Mucosa of gallbladder (tissue), 1 donor: ENCODE results near the gene MINDY4. TPM values are rescaled to one million over a fixed set of nuclear protein-coding genes. Genes with fewer than 3 reads are reported as not detected.

Experiments
- DNase-seq: peaks from one replicate; pipeline ENCODE4 v3.0.0-alpha.2; 2020; ENCODE audit warnings: low spot score
- total RNA-seq: library from RNA; stranded (reverse); gene quantifications from one replicate; pipeline ENCODE4 v1.2.1, GENCODE V29; 2021
- donor health status: DM: no; HTN: no; CAD: no.

The MINDY4 gene
- total RNA-seq, 1 donor from 2014 or later, result 23.1 TPM

DNA sequence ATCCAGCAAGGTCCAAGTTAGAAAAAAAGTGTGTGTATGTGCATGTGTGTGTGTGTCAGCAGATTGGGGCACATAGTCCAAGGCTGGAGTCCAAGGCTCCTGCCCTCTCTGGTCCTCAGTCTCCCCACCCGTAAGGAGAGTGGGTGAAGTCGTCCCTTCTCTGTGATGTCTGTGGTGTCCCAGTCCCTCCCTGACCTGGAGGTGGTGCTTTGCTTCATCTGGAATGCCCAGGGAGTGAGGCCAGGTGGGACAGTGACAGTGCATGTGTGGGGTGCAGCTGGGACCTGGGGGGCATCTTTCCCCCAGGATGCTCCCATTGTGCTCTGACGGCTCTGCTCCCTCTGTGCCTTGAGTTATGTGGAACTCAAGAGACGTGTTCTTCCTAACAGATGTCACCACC is 158.5 kb downstream of the MINDY4 start:
- DNase-seq, result peak; percentile 10

GRCh38 chr7:30930621-30931020 is 159.4 kb downstream of the MINDY4 start:
- peak; percentile 58 for DNase-seq

DNA sequence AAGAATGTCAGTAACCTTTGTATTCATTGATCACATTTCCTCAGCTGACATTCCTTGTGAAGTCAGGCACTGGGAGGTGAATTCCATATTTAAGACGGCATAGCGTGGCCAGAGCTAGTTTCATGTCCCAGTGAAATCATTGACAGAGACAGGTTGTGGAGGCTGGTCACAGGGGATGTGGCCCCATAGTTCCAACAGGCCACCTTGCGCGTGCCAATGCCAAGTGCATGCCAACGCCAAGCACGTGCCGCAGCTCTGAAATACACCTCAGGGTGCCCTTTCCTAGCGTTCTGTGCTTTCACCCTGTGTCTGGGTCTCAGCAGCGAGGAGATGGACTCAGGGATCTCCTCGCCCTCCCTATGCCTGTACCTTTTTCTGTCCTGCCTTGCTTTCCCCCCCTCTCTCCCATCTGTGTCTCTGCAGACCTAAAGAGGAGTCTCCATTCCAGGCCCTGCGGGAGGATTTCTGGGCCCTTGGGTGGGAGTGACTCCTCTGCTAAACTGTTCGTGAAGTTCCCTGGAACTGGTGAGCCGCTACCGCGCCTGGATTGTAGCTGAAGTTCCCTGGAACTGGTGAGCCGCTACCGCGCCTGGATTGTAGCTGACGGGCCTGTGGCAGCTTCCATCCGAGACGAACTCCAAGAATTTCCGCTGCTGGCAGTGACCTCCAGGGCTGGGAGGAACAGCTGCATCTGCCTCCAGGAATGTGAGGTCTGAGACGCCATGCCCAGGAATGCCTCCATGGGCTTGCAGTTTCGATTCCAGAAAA is 160.1 kb downstream of the MINDY4 start:
- peak; percentile 86 for DNase-seq

- DNase-seq, result no peak
These were observed 160.8 kb downstream of the MINDY4 start for GRCh38 chr7:30931929-30932540.

GRCh38 chr7:30932562-30932961 is 161.3 kb downstream of the MINDY4 start:
- peak; percentile 82 for DNase-seq

GRCh38 chr7:30933124-30933974 is 162.1 kb downstream of the MINDY4 start:
- no peak for DNase-seq

DNA sequence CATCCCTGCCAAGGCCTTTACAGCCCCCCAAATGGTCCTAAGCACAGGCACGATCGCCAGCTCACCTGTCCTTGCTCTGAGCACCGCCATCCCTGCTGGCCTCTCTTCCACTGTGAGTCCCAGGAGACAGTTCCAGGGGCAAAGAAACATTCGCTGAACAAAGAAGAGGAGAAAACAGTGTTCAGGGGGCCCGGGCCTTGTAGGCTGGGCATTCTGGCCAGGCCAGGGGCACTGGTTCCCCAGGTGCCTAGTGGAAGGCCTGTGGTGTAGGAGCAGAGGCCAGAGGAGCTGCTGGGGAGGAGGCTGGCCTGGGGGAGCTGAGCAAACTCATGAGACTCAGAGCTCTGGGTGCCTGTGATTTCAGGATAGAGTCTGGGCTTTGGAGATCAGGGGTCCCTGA is 163.0 kb downstream of the MINDY4 start:
- no peak for DNase-seq

- no peak for DNase-seq
These were observed 163.7 kb downstream of the MINDY4 start for GRCh38 chr7:30934732-30935568.

DNA sequence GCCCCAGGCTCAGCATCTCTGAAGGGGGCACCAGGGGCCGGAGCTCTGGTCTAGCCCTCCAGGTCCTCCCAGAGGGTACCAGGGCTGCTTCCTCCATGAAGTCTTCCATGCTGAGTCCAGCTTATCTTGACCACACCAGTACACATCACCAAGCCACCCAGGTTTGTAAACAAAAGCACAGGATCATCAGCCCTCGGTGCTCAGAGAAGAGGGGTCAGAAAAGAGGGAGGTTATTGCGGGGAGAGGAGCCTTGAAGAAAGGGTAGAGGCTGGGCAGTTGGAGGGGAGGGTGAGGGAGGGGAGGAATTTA is 164.3 kb downstream of the MINDY4 start:
- DNase-seq, result no peak

DNA sequence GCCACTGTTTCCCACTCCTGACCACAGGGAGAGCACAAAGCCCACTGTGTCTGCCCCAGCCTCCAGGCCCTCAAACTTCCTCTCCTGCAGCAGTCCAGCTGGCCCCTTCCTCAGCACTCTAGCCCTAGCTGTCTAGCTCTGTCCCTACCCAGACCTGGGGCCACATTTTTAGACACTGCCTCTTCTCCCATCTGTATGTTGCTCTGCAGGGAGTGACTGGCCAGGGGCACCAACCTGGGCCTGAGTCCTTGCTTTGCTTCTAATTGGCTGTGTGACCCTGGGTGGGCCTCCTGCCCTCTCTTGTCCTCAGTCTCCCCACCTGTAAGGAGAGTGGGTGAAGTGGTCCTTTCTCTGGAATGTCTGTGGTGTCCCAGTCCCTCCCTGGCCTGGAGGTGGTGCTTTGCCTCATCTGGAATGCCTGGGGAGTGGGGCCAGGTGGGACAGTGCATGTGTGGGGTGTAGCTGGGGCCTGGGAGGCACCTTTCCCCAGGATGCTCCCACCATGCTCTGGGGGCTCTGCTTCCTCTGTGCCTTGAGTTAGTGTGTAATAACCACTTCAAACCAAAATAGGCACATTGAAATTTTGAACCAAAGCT is 165.5 kb downstream of the MINDY4 start:
- no peak for DNase-seq

DNA sequence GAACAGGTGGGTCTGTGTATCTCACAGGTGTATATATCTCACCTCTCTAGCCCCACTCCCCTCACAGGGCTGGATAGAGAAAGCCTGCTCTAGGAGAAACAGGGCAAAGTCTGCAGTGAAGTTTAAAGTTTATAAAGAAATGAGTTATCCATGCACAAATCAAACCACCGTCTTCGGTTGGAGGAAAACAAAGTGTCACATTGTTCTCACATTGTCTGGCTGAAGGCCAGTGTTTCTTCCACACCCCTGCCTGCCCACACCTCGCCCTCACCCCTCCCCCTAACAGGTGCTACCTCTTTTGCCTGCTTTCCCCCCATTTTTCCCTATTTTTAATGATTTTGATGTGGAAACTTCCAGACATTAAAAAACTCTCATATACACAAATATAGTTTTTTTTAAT is 166.2 kb downstream of the MINDY4 start:
- DNase-seq, result peak; percentile 83

DNA sequence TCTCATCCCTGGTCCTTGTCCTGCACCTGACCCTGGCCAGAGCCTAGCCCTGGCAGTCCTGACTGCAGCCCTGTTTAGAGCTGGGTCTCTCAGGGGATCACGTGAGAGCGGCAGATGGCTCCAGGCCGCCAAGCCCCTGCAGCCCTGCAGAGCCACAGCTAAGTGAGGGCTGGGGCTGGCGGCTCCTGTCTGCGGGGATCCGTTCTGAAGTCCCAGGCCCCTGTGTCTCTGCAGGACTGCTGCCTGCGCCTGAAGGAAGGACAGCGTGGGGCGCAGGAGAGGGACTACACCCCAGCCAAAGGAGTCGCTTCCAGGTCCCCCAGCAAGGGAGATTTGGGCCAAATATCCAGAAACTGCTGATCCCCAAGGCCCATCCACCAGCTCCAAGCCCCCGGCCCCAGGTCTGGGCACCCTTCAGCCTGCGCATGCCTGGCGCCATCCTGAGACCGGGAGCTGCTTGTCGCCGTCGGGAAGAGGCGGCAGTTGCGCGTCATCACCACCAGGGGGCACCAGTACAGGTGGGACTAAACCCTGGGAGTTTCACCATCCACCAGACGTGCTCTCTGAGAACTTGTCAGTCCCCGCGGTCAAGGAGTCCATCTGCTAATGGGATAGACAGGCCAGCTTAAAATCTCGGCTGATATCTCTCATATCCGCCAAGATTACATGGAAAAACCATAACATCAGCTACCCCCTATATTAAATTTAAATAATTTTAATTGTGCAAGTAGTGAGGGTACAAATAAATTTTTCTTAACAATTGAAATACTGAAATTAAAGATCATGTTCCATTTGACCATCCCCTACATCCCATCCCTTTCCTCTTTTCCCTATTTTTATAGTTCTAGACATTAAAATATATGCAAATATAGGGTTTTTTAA is 167.5 kb downstream of the MINDY4 start:
- peak; percentile 90 for DNase-seq

DNA sequence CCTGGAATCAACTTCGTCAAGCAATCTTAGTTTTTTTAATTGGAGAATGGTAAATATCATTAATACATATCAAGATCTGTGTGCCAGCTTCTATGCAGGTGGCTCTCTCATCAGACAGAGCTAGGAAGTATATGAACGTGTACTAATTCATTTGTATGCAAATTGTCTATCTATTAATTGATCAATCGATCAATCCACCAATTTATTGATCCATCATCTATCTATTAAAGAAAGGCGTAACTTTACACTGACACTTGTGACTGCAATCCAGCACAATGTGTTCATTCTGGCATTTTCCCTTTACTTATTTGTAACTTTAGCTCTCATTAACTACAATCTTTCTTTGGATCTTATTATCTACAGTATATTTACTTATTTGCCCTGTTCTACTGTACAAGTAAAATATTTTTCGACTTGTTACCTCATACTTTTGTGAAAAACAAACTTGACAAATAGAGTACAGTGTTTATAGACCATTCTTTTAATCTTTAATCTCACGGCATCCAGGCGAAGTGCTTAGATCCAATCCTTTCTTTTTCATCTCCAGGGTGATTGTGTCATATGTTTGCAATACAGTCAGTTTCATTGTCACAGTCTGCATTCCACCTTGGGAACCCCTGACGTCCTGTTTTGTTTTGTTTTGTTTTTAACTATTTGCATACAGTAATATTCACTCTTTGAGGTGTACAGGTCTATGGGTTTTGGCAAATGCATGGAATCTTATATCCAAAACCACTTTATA is 170.5 kb downstream of the MINDY4 start:
- DNase-seq, result no peak

Other genes starting within 250 kb of the MINDY4 start
- gene GARS1, start 176.5 kb upstream of the MINDY4 start, total RNA-seq, result 51.7 TPM
- gene CRHR2, start 89.0 kb upstream of the MINDY4 start, total RNA-seq, result 0.12 TPM
- gene INMT, start 19.3 kb upstream of the MINDY4 start, total RNA-seq, result 18.8 TPM
- 995 TPM for gene AQP1, start 140.4 kb downstream of the MINDY4 start, total RNA-seq
- gene GHRHR, start 192.5 kb downstream of the MINDY4 start, total RNA-seq, result 12.3 TPM